ENCODE data around the gene CSTF1. TPM values are rescaled to one million over a fixed set of nuclear protein-coding genes. Genes with fewer than 3 reads are reported as not detected.
"Not testable (repeated sequence)": the region's sequence is repeated elsewhere in the genome, so short reads cannot be mapped to it uniquely, and the experiment has no call there.

The CSTF1 gene
- total and polyA plus RNA-seq, 5 experiments from 2014 or later, result 27.2 to 52.8 (median 33.3) TPM

- no peaks in the 10 kb centered on the region for H3K9me3 Mint-ChIP-seq
- POLR2A ChIA-PET, result interaction anchor here (0.7 to 3.4 kb wide), 8 partner anchors 19 to 98 kb away, joined by 3 to 34 read pairs (median 10); partner anchors contain the start of genes CASS4, FAM210B and RTF2
- DNase-seq (peak in 2 of 10 donors; percentile 37 to 40), ATAC-seq (peak in 1 of 2 donors; percentile 31)
- H3K4me1 Mint-ChIP-seq, result peaks cover 16 to 32% (median 24%) of the 10 kb centered on the region in 4 donors
- peaks cover 0 to 30% (median 9%) of the 10 kb centered on the region in 3 donors for H3K36me3 Mint-ChIP-seq
- no peak overlapping the region for H3K4me3 Mint-ChIP-seq
- H3K27me3 Mint-ChIP-seq, result no peaks in the 10 kb centered on the region
- H3K27ac Mint-ChIP-seq, result peak overlapping the region in 1 of 10 donors; percentile 90
Observed at GRCh38 chr20:56392881-56393482, 537 bp downstream of the CSTF1 start.

- H3K27me3 Mint-ChIP-seq, result no peaks in the 10 kb centered on the region
- H3K9me3 Mint-ChIP-seq, result no peaks in the 10 kb centered on the region
- H3K4me3 Mint-ChIP-seq, result no peak overlapping the region
- H3K4me1 Mint-ChIP-seq, result peaks cover 16 to 32% (median 24%) of the 10 kb centered on the region in 4 donors
- peak overlapping the region in 2 of 10 donors; percentile 65 to 90 for H3K27ac Mint-ChIP-seq
- peaks cover 0 to 35% (median 9%) of the 10 kb centered on the region in 3 donors for H3K36me3 Mint-ChIP-seq
- POLR2A ChIA-PET, result interaction anchor here (0.7 to 3.4 kb wide), 7 partner anchors 18 to 98 kb away, joined by 3 to 34 read pairs (median 13); partner anchors contain the start of genes CASS4, FAM210B and RTF2
- DNase-seq, result no peak
- no peak for ATAC-seq
Observed at GRCh38 chr20:56393653-56394052, 1.2 kb downstream of the CSTF1 start.

- H3K27ac Mint-ChIP-seq, result peak overlapping the region in 7 of 10 donors; percentile 7 to 89 (median 65)
- H3K4me3 Mint-ChIP-seq, result peak overlapping the region in 1 of 10 donors; percentile 10
- POLR2A ChIA-PET, result interaction anchor here (1.2 kb wide), 1 partner anchor 42 kb away, joined by 3 read pairs; no protein-coding TSS in a partner anchor
- DNase-seq (no peak), ATAC-seq (no peak)
- H3K9me3 Mint-ChIP-seq, result no peaks in the 10 kb centered on the region
- peaks cover 4 to 50% (median 16%) of the 10 kb centered on the region in 3 donors for H3K36me3 Mint-ChIP-seq
- H3K4me1 Mint-ChIP-seq, result peaks cover 16 to 36% (median 27%) of the 10 kb centered on the region in 4 donors
- H3K27me3 Mint-ChIP-seq, result no peaks in the 10 kb centered on the region
Observed at GRCh38 chr20:56395166-56395565, 2.7 kb downstream of the CSTF1 start.

DNA sequence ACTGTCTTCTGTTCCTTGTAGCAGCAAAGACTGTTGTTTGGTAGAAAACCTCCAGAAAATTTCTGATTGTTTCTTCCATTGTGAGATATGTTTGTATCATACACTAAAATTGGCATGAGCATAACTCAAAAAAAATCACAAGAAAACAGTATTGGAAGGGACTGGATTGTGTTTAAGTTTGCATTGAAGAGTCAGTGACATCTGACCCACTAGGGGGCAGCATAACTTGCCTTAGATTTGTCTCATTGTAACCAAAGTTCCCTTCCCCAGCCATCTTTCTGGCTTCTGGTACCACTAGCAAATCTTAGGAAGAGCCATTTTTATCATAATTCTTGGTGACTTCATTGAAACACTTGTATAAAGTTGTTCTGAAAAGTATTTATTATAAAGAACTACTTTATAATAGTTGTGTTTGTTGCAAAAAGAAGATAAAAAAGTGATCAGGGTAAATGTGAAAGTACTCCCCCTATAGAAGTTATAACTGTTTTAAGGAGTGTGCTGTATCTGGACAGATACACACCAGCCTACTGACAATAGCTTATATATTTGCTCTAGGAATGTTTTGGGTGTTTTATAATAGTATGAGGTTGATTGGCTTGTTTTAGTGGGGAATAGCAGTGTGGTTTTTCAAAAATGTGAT, 7.7 kb downstream of the CSTF1 start:
- peak; percentile 78 to 80 for ATAC-seq
- DNase-seq, result peak; percentile 30 to 83 (median 66)
- Mint-ChIP-seq H3K27ac (peak overlapping the region in 7 of 10 donors; percentile 7 to 87 (median 59)), H3K4me3 (no peak overlapping the region), H3K4me1 (peaks cover 5 to 23% (median 15%) of the 10 kb centered on the region in 4 donors), H3K27me3 (no peaks in the 10 kb centered on the region), H3K36me3 (peaks cover 4 to 87% (median 23%) of the 10 kb centered on the region in 3 donors), H3K9me3 (no peaks in the 10 kb centered on the region)
- POLR2A ChIA-PET, result interaction anchor here (1.5 kb wide), 1 partner anchor 13 kb away, joined by 10 read pairs; the partner anchor contains the start of gene CASS4

DNA sequence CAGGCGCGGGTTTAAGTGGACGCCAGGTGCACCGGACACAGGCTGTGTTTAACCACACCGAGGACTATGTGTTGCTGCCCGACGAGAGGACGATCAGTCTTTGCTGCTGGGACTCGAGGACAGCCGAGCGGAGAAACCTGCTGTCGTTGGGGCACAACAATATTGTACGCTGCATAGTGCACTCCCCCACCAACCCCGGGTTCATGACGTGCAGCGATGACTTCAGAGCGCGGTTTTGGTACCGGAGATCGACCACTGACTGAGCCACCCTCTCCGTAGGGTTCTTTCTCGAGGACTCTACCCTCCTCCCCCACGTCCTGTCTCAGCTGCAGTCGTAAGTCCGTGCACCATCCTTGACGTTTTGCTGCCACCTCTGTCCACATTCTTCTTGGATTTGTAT, 11.0 kb downstream of the CSTF1 start:
- H3K4me1 Mint-ChIP-seq, result peaks cover 0 to 26% (median 10%) of the 10 kb centered on the region in 4 donors
- peak overlapping the region in 7 of 10 donors; percentile 24 to 96 (median 65) for H3K27ac Mint-ChIP-seq
- peak overlapping the region in 1 of 10 donors; percentile 67 for H3K4me3 Mint-ChIP-seq
- DNase-seq, result peak in 1 of 10 donors; percentile 68
- POLR2A ChIA-PET, result no interaction called here
- peaks cover 4 to 84% (median 16%) of the 10 kb centered on the region in 3 donors for H3K36me3 Mint-ChIP-seq
- no peaks in the 10 kb centered on the region for H3K27me3 Mint-ChIP-seq
- ATAC-seq, result no peak
- no peaks in the 10 kb centered on the region for H3K9me3 Mint-ChIP-seq

DNA sequence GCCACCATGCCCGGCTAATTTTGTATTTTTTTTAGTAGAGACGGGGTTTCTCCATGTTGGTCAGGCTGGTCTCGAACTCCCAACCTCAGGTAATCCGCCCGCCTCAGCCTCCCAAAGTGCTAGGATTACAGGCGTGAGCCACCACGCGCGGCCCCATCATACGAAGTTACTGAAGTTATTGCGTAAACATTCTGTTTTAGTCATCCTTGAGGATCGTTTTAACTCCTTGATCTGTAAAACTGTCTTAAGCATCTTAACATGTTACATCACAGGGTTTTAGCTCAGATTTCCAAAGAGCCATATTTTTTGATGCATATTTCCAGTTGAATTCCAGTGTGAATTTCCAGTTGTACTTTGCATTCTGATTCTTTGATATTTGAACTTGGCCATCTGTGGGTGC, 12.9 kb downstream of the CSTF1 start:
- POLR2A ChIA-PET, result interaction anchor here (1.4 kb wide), 1 partner anchor 10 kb away, joined by 3 read pairs; no protein-coding TSS in a partner anchor
- not testable (repeated sequence) for H3K27me3 Mint-ChIP-seq, DNase-seq, ATAC-seq, H3K4me3 Mint-ChIP-seq, H3K9me3 Mint-ChIP-seq
- H3K27ac Mint-ChIP-seq, result peak overlapping the region in 1 of 10 donors; percentile 57
- H3K36me3 Mint-ChIP-seq, result peaks cover 0 to 70% (median 9%) of the 10 kb centered on the region in 3 donors
- peaks cover 1 to 26% (median 12%) of the 10 kb centered on the region in 4 donors for H3K4me1 Mint-ChIP-seq

- ATAC-seq (no peak), DNase-seq (no peak)
- Mint-ChIP-seq H3K4me1 (peaks cover 7 to 32% (median 21%) of the 10 kb centered on the region in 4 donors), H3K27me3 (no peaks in the 10 kb centered on the region), H3K4me3 (no peak overlapping the region), H3K9me3 (no peaks in the 10 kb centered on the region), H3K36me3 (peaks cover 0 to 63% (median 9%) of the 10 kb centered on the region in 3 donors), H3K27ac (peak overlapping the region in 1 of 10 donors; percentile 16)
- POLR2A ChIA-PET, result interaction anchor here (1.2 kb wide), 1 partner anchor 11 kb away, joined by 8 read pairs; no protein-coding TSS in a partner anchor
Observed at GRCh38 chr20:56406910-56407309, 14.5 kb downstream of the CSTF1 start.

DNA sequence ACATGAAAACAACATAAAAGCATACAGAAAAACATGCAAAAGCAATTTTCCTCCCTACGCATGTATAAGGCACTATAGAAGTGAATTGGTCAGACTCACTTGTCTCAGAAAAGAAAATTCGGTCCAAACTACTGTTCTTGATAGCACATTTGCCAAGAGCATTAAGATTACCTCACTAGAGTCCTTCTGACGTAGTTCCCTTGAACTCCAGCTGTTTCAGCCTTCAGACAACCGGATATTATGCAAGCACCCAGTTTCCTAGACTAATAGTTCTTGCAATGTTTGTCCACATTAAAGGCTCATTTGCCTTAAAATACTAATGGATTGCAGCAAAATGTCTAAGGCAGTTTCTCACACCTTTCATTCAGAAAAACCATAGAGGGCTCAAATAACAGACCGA, 17.1 kb downstream of the CSTF1 start:
- peak overlapping the region in 5 of 10 donors; percentile 2 to 84 (median 66) for H3K27ac Mint-ChIP-seq
- DNase-seq, result no peak
- no peak for ATAC-seq
- POLR2A ChIA-PET, result interaction anchor here (1.4 kb wide), 1 partner anchor 30 kb away, joined by 4 read pairs; no protein-coding TSS in a partner anchor
- H3K27me3 Mint-ChIP-seq, result no peaks in the 10 kb centered on the region
- H3K36me3 Mint-ChIP-seq, result peaks cover 0 to 39% (median 6%) of the 10 kb centered on the region in 3 donors
- no peak overlapping the region for H3K4me3 Mint-ChIP-seq
- peaks cover 17 to 49% (median 44%) of the 10 kb centered on the region in 4 donors for H3K4me1 Mint-ChIP-seq
- H3K9me3 Mint-ChIP-seq, result no peaks in the 10 kb centered on the region

- Mint-ChIP-seq H3K36me3 (peaks cover 0 to 34% (median 6%) of the 10 kb centered on the region in 3 donors), H3K4me3 (peak overlapping the region in 2 of 10 donors; percentile 36), H3K27me3 (no peaks in the 10 kb centered on the region), H3K9me3 (no peaks in the 10 kb centered on the region), H3K27ac (peak overlapping the region in 8 of 10 donors; percentile 2 to 88 (median 78)), H3K4me1 (peaks cover 19 to 52% (median 48%) of the 10 kb centered on the region in 4 donors)
- ATAC-seq (no peak), DNase-seq (no peak)
- POLR2A ChIA-PET, result interaction anchor here (1.4 kb wide), 1 partner anchor 30 kb away, joined by 4 read pairs; no protein-coding TSS in a partner anchor
Observed at GRCh38 chr20:56409956-56410355, 17.5 kb downstream of the CSTF1 start.

DNA sequence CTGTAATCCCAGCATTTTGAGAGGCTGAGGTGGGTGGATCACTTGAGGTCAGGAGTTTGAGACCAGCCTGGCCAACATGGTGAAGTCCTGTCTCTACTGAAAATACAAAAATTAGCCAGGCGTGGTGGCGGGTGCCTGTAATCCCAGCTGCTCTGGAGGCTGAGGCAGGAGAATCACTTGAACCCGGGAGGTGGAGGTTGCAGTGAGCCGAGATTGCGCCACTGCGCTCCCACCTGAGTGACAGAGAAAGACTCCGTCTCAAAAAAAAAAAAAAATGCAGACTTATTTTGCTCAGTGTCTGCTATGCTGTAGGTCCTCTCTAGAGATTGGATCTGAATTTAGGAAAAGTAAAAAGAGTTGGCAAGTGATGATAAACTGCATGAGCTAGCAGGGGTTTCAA, 18.8 kb downstream of the CSTF1 start:
- not testable (repeated sequence) for H3K9me3 Mint-ChIP-seq, ATAC-seq, DNase-seq, H3K27me3 Mint-ChIP-seq
- peaks cover 0 to 21% (median 4%) of the 10 kb centered on the region in 3 donors for H3K36me3 Mint-ChIP-seq
- POLR2A ChIA-PET, result interaction anchor here (1.0 to 3.2 kb wide), 10 partner anchors 11 to 61 kb away, joined by 3 to 34 read pairs (median 10); partner anchors contain the start of genes AURKA, CSTF1, FAM210B and RTF2
- H3K4me1 Mint-ChIP-seq, result peaks cover 21 to 57% (median 56%) of the 10 kb centered on the region in 4 donors
- peak overlapping the region; percentile 88 to 98 (median 94) for H3K4me3 Mint-ChIP-seq
- peak overlapping the region; percentile 94 to 99 (median 98) for H3K27ac Mint-ChIP-seq

DNA sequence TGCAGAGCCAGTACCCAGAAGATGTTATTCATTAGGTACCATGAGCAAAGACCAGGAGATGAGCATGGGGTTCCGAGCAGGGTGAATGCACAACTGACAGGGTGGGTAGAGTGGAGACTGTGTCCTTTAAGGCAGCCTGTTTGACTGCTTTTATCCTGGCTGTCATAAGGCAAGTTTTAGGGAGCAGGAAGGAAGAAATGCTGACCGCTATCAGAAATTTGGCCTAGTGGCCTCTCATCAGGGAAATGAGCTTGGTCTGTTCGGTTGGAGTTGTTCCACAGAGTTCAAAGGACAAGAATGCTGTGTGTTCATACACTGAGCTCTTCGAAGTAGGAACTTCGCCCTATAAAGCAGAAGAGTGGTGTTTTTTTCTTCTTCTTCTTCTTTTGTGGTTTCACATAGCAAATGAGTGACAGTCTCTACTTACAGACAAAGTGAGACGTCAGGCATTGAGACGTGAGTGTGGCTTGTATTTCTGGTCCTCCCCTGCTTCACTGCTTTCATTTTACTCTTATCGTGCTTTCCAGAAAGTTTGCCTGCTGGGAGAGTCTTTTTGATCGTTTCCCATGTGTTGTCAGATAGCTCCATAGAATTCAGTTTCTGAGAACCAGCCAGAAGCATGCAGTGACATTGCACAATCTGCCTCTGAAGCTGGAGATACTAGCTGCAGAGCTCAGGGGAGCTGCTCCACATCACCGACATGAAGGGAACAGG, 19.5 kb downstream of the CSTF1 start, which contains the start of gene CASS4:
TSS of gene CASS4 (plus strand) at position 502 of the 714 bp plus-strand sequence. CDS start at position 701, 199 bp downstream.
- ATAC-seq (peak; percentile 86 to 87), DNase-seq (peak in 8 of 10 donors; percentile 36 to 79 (median 64))
- no peaks in the 10 kb centered on the region for H3K27me3 Mint-ChIP-seq
- H3K36me3 Mint-ChIP-seq, result peaks cover 0 to 15% (median 4%) of the 10 kb centered on the region in 3 donors
- POLR2A ChIA-PET, result interaction anchor here (1.0 to 3.2 kb wide), 13 partner anchors 10 to 60 kb away, joined by 3 to 34 read pairs (median 4); partner anchors contain the start of genes AURKA, CSTF1, FAM210B and RTF2
- H3K9me3 Mint-ChIP-seq, result no peaks in the 10 kb centered on the region
- peak within 1 kb of the TSS; percentile 94 to 99 (median 98) for H3K27ac Mint-ChIP-seq
- peak within 1 kb of the TSS; percentile 88 to 98 (median 94) for H3K4me3 Mint-ChIP-seq
- H3K4me1 Mint-ChIP-seq, result peaks cover 26 to 63% (median 62%) of the 10 kb centered on the region in 4 donors
